Prostate gland (tissue), 2 donors: ENCODE results near the gene CYBA. TPM values are rescaled to one million over a fixed set of nuclear protein-coding genes. Genes with fewer than 3 reads are reported as not detected.

Source experiments
- DNase-seq: peaks from one replicate; pipeline ENCODE4 v3.0.0-alpha.2; 2019; ENCODE audit warnings: low spot score
- H3K27ac ChIP-seq, 2 donors: fragments of 200-600 bp; sonication (generic); 2 replicates each; pipeline ENCODE4 v1.5.1; 2017 to 2019
- H3K27me3 ChIP-seq: fragments of 200-600 bp; sonication (generic); replicated peaks from 2 replicates; pipeline ENCODE4 v1.5.1; 2019; ENCODE audit not compliant: insufficient read depth
- H3K36me3 ChIP-seq, 2 donors: fragments of 200-600 bp; sonication (generic); 1 replicate in 1 of 2; 2 replicates in 1 of 2; pipeline versions ENCODE4 v1.5.1 to v1.8.1; 2017 to 2019
- H3K4me1 ChIP-seq: fragments of 200-600 bp; sonication (generic); replicated peaks from 2 replicates; pipeline ENCODE4 v1.5.1; 2019
- H3K4me3 ChIP-seq, 2 donors: fragments of 200-600 bp; sonication (generic); 2 replicates each; pipeline ENCODE4 v1.5.1; 2017 to 2019
- H3K9me3 ChIP-seq: fragments of 200-600 bp; sonication (generic); 2 replicates; pipeline ENCODE4 v1.5.1; 2017
- POLR2A ChIP-seq: fragments of 450-650 bp; IDR thresholded peaks from one replicate; pipeline ENCODE4 v1.6.1; 2016; ENCODE audit warnings: antibody characterized with exemption, mild to moderate bottlenecking
- POLR2AphosphoS5 ChIP-seq: sonication (generic); formaldehyde crosslinking; IDR thresholded peaks from one replicate; pipeline ENCODE4 v1.6.1; 2017; ENCODE audit warnings: antibody characterized with exemption
- WGBS: methylation state at CpG from one replicate; pipeline ENCODE4 v1.1.5; 2018; 5-methylcytosine and 5-hydroxymethylcytosine counted together
- intact Hi-C: fragments of 100-400 bp; cut with DNase I; formaldehyde crosslinking; loops from one replicate; pipeline ENCODE4 v1.14.2; 2022
- total RNA-seq, 2 donors: library from RNA; depleted of rRNA; stranded (reverse); fragments of >200 nt; gene quantifications; one replicate each; pipeline ENCODE4 v1.1.0, GENCODE V29; 2016
- TF ChIP-seq, protein P1 (sequence below), 4 experiments: fragments of 200-600 bp in 2 of 4; fragments of 450-650 bp in 2 of 4; sonication (generic) in 2 of 4; IDR thresholded peaks; 1 replicate in 3 of 4; 2 replicates in 1 of 4; pipeline ENCODE4 v1.5.1; 2016 to 2019; ENCODE audit warnings: antibody characterized with exemption in 4 of 4, mild to moderate bottlenecking in 2 of 4, moderate library complexity in 2 of 4

CYBA gene
- total RNA-seq, 2 donors from 2014 or later = 86.0 to 155 TPM

DNA sequence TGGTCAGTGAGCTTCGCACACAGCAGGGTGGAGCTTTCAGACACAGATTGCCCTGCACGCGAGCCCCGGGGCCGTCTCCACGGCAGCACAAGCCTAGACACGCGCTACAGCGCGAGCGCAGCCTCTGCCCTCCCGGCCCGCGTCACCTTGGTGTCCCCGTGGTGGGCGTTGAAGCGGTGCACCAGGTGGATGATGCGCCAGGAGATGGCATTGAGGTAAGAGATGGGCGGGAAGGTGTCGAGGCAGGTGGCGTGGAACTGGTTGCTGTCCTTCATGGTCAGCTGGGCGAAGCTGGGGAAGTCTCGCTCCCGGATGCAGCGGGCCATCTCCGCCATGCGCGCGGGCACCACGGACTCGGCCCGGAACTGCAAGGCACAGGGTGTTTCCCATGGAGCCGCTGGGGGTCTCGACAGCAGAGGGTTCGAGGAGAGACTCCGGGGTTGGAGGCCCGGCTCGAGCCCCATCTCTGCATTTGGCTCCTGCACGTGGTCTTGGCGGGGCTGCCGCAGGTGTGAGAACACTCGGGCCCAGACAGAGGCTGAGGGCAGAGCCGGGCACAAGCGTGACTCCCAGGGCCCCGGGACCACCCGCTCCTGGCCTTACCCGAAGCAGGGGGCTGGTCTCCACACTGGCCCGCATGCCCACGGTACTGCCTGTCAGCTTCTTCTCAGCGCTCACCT is 4.3 kb upstream of the CYBA start:
- Histone ChIP-seq H3K9me3 (no peaks in the 10 kb centered on the region), H3K36me3 (peaks cover 0 to 5% of the 10 kb centered on the region in 2 donors), H3K4me1 (no peaks in the 10 kb centered on the region), H3K27me3 (no peaks in the 10 kb centered on the region), H3K4me3 (no peak overlapping the region), H3K27ac (no peak overlapping the region)
- no peak for DNase-seq
- TF ChIP-seq POLR2A = no peak
- 92% methylated on average over 50 of the region's 50 CpGs for WGBS
- intact Hi-C loops = no loop called here

DNA sequence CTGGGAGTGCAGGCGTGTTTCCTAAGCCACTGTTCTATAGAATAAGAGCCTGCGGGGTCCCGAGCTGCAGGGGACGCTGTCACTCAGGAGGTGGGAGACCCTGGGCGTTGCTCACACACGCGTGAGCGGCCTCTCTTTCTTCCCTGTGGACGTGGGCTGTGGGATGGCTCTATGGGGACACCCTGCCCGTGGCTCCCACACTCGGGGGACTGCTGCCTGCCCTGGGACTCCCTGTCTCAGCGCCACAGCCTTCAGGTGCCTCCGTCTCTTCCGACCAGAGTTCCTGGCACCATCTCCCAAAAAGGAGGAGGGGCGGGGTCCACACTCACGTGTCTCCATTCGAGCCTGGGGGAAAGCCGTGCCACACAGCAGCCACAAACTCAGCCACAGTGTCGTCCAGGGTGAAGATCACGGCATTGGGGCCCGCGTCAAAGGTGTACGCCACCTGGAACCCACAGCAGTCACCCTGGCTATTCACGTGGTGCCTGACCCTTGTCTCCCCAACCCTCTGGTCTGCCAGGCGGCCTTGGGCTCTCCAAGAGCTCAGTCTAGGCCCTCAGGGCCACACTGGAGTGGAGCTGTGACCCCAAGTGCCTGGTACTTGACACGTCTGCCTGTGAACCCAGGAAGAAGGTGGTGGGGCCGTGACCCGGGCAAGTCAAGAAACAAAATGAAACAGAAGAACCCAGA is 3.7 kb upstream of the CYBA start:
- 90% methylated on average over 27 of the region's 28 CpGs for WGBS
- H3K9me3 ChIP-seq = no peaks in the 10 kb centered on the region

DNA sequence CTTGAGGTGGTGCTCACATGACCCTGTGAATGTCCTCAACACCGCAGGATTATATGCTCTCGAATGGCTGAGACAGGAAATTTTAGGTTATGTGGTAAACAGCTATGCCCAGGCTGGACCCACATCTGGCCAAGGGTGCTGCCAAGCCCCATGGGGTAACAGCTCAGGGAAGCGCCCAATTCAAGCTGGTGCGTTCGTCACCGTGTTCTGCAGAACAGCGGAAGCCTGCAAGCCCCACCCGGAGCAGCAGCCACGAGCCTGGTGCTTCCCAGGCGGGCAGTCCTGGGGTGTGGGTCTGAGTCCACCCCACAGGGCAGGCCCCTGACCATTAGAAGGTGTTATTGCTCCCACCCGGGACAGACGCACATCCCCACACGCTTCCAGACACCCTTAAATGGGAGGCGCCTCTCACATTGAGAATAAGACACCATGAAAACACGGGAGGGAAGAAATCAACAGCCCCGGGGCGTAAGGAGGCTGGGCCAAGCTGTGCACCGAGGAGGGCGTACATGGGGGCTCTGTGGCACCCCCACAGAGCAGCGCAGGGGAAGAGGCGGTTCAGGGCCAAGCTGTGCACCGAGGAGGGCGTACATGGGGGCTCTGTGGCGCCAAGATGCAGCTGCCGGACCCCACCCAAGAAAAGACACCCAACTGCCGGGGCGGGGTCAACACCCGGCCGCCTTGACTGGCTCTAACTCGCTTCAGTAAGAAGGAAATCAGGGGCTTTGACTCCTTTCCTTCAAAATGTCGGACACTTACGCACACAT is 2.9 kb upstream of the CYBA start:
- Histone ChIP-seq H3K36me3 (peaks cover 0 to 5% of the 10 kb centered on the region in 2 donors), H3K27me3 (no peaks in the 10 kb centered on the region), H3K9me3 (no peaks in the 10 kb centered on the region), H3K27ac (no peak overlapping the region), H3K4me1 (no peaks in the 10 kb centered on the region), H3K4me3 (no peak overlapping the region)
- no peak for DNase-seq
- intact Hi-C loops = no loop called here
- TF ChIP-seq, protein P1, sequence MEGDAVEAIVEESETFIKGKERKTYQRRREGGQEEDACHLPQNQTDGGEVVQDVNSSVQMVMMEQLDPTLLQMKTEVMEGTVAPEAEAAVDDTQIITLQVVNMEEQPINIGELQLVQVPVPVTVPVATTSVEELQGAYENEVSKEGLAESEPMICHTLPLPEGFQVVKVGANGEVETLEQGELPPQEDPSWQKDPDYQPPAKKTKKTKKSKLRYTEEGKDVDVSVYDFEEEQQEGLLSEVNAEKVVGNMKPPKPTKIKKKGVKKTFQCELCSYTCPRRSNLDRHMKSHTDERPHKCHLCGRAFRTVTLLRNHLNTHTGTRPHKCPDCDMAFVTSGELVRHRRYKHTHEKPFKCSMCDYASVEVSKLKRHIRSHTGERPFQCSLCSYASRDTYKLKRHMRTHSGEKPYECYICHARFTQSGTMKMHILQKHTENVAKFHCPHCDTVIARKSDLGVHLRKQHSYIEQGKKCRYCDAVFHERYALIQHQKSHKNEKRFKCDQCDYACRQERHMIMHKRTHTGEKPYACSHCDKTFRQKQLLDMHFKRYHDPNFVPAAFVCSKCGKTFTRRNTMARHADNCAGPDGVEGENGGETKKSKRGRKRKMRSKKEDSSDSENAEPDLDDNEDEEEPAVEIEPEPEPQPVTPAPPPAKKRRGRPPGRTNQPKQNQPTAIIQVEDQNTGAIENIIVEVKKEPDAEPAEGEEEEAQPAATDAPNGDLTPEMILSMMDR (IDR thresholded peaks at IDR 0.05) = no peak
- 85% methylated on average over 32 of the region's 32 CpGs for WGBS

More for the DNA sequence above, 3.7 kb upstream of the CYBA start:
- Histone ChIP-seq H3K36me3 (peaks cover 0 to 5% of the 10 kb centered on the region in 2 donors), H3K4me1 (no peaks in the 10 kb centered on the region), H3K27me3 (no peaks in the 10 kb centered on the region), H3K27ac (no peak overlapping the region), H3K4me3 (no peak overlapping the region)
- TF ChIP-seq, protein P1 (IDR thresholded peaks at IDR 0.05) = no peak
- TF ChIP-seq POLR2A (no peak), POLR2AphosphoS5 (no peak)
- no peak for DNase-seq
- intact Hi-C loops = no loop called here

DNA sequence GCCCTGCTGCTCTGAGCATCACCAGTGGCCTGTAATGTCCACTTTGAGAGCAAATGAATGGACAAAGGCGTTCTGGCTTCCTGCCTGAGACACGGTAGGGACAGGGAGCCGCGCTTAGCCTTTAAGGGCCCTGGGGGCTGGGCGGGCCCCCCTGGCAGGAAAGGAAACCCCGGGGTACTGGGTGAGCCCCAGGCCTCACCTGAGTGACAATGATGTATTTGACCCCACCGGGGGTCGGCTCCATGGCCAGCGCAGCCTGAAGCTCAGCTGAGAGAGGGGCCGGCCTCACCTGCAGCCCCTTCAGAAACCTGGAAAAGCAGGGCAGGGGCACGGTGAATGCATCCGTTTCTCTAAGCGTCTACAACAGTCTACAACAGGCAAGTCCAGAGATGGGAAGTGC is 2.2 kb upstream of the CYBA start:
- DNase-seq = no peak
- Histone ChIP-seq H3K27me3 (no peaks in the 10 kb centered on the region), H3K4me3 (no peak overlapping the region), H3K36me3 (peaks cover 0 to 5% of the 10 kb centered on the region in 2 donors), H3K27ac (no peak overlapping the region), H3K9me3 (no peaks in the 10 kb centered on the region), H3K4me1 (no peaks in the 10 kb centered on the region)
- WGBS = 91% methylated on average over 13 of the region's 13 CpGs
- TF ChIP-seq POLR2A (no peak), POLR2AphosphoS5 (no peak)
- TF ChIP-seq, protein P1 (IDR thresholded peaks at IDR 0.05) = no peak
- intact Hi-C loops = no loop called here

DNA sequence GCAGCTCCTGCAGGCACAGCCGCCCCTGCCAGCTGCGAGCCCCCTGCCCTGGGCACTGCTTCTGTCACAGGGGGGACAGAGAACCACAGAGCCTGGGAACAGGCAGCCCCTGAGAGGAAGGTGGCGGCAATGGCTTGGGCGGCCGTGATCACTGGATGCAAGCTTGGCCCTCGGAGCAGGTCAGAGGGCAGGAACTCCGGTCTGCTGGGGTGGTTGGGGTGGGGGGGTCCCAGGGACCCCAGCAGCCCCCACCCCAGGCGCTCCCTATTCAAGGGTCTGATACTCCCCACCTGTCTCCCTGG is 1.9 kb upstream of the CYBA start:
- TF ChIP-seq POLR2A = no peak
- TF ChIP-seq, protein P1 (IDR thresholded peaks at IDR 0.05) = no peak
- TF ChIP-seq POLR2AphosphoS5 = no peak
- no peak for DNase-seq
- H3K36me3 ChIP-seq = peaks cover 0 to 5% of the 10 kb centered on the region in 2 donors
- no peak overlapping the region for H3K4me3 ChIP-seq
- intact Hi-C loops = no loop called here
- 95% methylated on average over 8 of the region's 8 CpGs for WGBS
- H3K27ac ChIP-seq = no peak overlapping the region
- no peaks in the 10 kb centered on the region for H3K27me3 ChIP-seq
- no peaks in the 10 kb centered on the region for H3K4me1 ChIP-seq
- H3K9me3 ChIP-seq = no peaks in the 10 kb centered on the region
